Endodermal cell (in vitro differentiated cells): Measurements from ENCODE around the gene XCL2. TPM values are rescaled to one million over a fixed set of nuclear protein-coding genes. Genes with fewer than 3 reads are reported as not detected.

Experiments
- DNase-seq: peaks from one replicate; pipeline ENCODE4 v3.0.0-alpha.2; 2017
- H3K27ac ChIP-seq: 2 replicates; pipeline ENCODE4 v1.5.1; 2013; ENCODE audit warnings: mild to moderate bottlenecking, low read depth, low read length, moderate library complexity
- H3K27me3 ChIP-seq: 2 replicates; pipeline ENCODE4 v1.6.1; 2013; ENCODE audit warnings: mild to moderate bottlenecking, low read length, moderate library complexity; ENCODE audit not compliant: insufficient read depth, control insufficient read depth, poor library complexity, severe bottlenecking
- H3K36me3 ChIP-seq: 2 replicates; pipeline ENCODE4 v1.7.0; 2013; ENCODE audit warnings: mild to moderate bottlenecking, low read length, moderate library complexity; ENCODE audit not compliant: control insufficient read depth, insufficient read depth
- H3K4me1 ChIP-seq: one replicate; pipeline ENCODE4 v1.7.0; 2013; ENCODE audit warnings: low read length; ENCODE audit not compliant: control insufficient read depth, insufficient read depth
- H3K4me3 ChIP-seq: 2 replicates; pipeline ENCODE4 v1.5.1; 2013; ENCODE audit warnings: mild to moderate bottlenecking, low read length, moderate library complexity
- H3K9ac ChIP-seq: 2 replicates; pipeline ENCODE4 v1.6.1; 2013; ENCODE audit warnings: mild to moderate bottlenecking, low read length, moderate library complexity; ENCODE audit not compliant: poor library complexity, severe bottlenecking; ENCODE audit errors: extremely low read depth
- H3K9me3 ChIP-seq: 2 replicates; pipeline ENCODE4 v1.6.1; 2013; ENCODE audit warnings: mild to moderate bottlenecking, low read length, moderate library complexity; ENCODE audit not compliant: control insufficient read depth
- H3K27ac Mint-ChIP-seq: 2 replicates; pipeline ENCODE4 v1.8.0; 2020; ENCODE audit warnings: mixed read lengths
- H3K27me3 Mint-ChIP-seq: 2 replicates; pipeline ENCODE4 v1.8.0; 2021; ENCODE audit warnings: mild to moderate bottlenecking, mixed read lengths; ENCODE audit not compliant: insufficient read depth
- H3K36me3 Mint-ChIP-seq: 2 replicates; pipeline ENCODE4 v1.8.0; 2020; ENCODE audit warnings: low read depth, mixed read lengths
- H3K4me1 Mint-ChIP-seq: 2 replicates; pipeline ENCODE4 v1.8.0; 2020; ENCODE audit warnings: mixed read lengths
- H3K4me3 Mint-ChIP-seq: 2 replicates; pipeline ENCODE4 v1.8.0; 2020; ENCODE audit warnings: mild to moderate bottlenecking, moderate library complexity, mixed read lengths
- H3K9me3 Mint-ChIP-seq: 2 replicates; pipeline ENCODE4 v1.8.0; 2020; ENCODE audit warnings: mild to moderate bottlenecking, mixed read lengths
- CTCF ChIP-seq: fragments of 200-600 bp; sonication (generic); conservative IDR thresholded peaks from 2 replicates; pipeline ENCODE4 v1.5.0; 2021; ENCODE audit warnings: antibody characterized with exemption, mild to moderate bottlenecking
- WGBS, 2 experiments: methylation state at CpG; one replicate each; pipeline versions ENCODE4 v1.1.5 to v1.1.7; 2013; ENCODE audit warnings: missing lambda C conversion rate in 2 of 2, mixed read lengths in 1 of 2; ENCODE audit not compliant: insufficient coverage in 1 of 2, insufficient read length in 1 of 2; 5-methylcytosine and 5-hydroxymethylcytosine counted together
- total RNA-seq, 2 donors: library from RNA; stranded (reverse); fragmentation: NEBNext Ultra II Directional in 1 of 2; extraction: Animal tissue kit (Norgen Biotek cat#: 25700) in 1 of 2; gene quantifications; 2 replicates in 1 of 2; 3 replicates in 1 of 2; pipeline ENCODE4 v1.2.1, GENCODE V29; 2021

XCL2 gene
- total RNA-seq, 2 donors from 2014 or later: not detected

GRCh38 chr1:168554603-168555483, 11.0 kb upstream of the XCL2 start:
- H3K9ac ChIP-seq: no peak overlapping the region
- no peak overlapping the region for H3K4me3 Mint-ChIP-seq
- no peak overlapping the region for H3K27ac Mint-ChIP-seq
- no peaks in the 10 kb centered on the region for H3K27me3 Mint-ChIP-seq
- H3K36me3 ChIP-seq: no peaks in the 10 kb centered on the region
- H3K27me3 ChIP-seq: no peaks in the 10 kb centered on the region
- no peaks in the 10 kb centered on the region for H3K9me3 ChIP-seq
- no peak for TF ChIP-seq CTCF
- H3K9me3 Mint-ChIP-seq: no peaks in the 10 kb centered on the region
- no peak overlapping the region for H3K4me3 ChIP-seq
- H3K4me1 ChIP-seq: peaks cover 9% of the 10 kb centered on the region
- 92 to 100% methylated on average over 5 of the region's 5 CpGs for WGBS, 2 experiments
- H3K27ac ChIP-seq: no peak overlapping the region
- H3K4me1 Mint-ChIP-seq: peaks cover 17% of the 10 kb centered on the region
- no peak for DNase-seq
- no peaks in the 10 kb centered on the region for H3K36me3 Mint-ChIP-seq

DNA sequence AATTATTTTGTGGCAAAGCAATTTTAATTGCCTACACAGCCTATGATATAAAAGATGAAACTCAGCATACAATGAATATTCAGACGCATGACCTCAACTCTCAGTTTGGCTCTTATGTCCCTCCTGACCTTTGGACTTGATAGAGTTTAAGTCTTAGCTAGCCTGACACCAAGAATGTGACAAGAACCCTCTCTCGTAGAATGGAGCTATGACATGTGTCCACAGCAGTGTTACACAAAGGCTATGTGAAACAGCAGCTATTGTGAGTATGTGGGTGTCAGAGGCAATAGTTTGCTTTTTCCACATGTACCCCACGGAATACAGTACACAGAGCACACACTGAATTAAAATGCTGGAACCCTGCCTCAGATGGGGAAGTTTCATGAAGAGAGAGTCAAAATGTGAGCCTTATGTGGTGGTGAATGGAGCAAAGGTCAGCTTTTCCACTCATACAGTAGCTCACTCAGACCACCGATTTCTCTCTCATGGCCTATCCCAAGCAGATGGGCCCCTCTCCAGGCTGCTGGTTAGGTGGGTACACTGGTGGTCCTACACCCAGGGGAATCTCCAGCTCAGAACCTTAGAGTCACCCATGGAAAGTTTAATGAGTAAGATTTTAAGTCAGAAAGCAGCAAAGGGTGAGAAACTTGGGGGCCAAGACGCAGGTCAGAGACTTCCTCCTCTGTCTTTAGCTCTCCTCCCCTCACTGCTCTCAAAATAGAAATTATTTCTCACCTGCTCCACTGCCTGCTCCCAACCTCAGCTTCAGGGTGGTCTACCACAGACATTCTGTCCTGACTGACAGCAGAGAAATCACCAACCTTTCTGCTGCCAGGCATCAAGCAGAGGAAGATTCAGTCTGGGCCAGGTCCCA, 10.1 kb upstream of the XCL2 start:
- no peak overlapping the region for H3K27ac ChIP-seq
- no peak for TF ChIP-seq CTCF
- no peak overlapping the region for H3K27ac Mint-ChIP-seq
- H3K9ac ChIP-seq: no peak overlapping the region
- no peaks in the 10 kb centered on the region for H3K36me3 ChIP-seq
- H3K9me3 Mint-ChIP-seq: peaks cover 8% of the 10 kb centered on the region
- peaks cover 9% of the 10 kb centered on the region for H3K4me1 ChIP-seq
- H3K9me3 ChIP-seq: no peaks in the 10 kb centered on the region
- DNase-seq: no peak
- H3K4me1 Mint-ChIP-seq: peaks cover 17% of the 10 kb centered on the region
- H3K4me3 ChIP-seq: no peak overlapping the region
- no peak overlapping the region for H3K4me3 Mint-ChIP-seq
- no peaks in the 10 kb centered on the region for H3K27me3 ChIP-seq
- H3K36me3 Mint-ChIP-seq: no peaks in the 10 kb centered on the region
- 94 to 100% methylated on average over 2 to 5 of the region's 5 CpGs for WGBS, 2 experiments
- H3K27me3 Mint-ChIP-seq: no peaks in the 10 kb centered on the region

- Histone ChIP-seq H3K9ac (no peak overlapping the region), H3K4me1 (peaks cover 9% of the 10 kb centered on the region), H3K27ac (no peak overlapping the region), H3K9me3 (no peaks in the 10 kb centered on the region), H3K36me3 (no peaks in the 10 kb centered on the region), H3K4me3 (no peak overlapping the region), H3K27me3 (no peaks in the 10 kb centered on the region)
- Mint-ChIP-seq H3K36me3 (no peaks in the 10 kb centered on the region), H3K4me3 (no peak overlapping the region), H3K9me3 (peaks cover 17% of the 10 kb centered on the region), H3K27ac (no peak overlapping the region), H3K27me3 (no peaks in the 10 kb centered on the region), H3K4me1 (peaks cover 17% of the 10 kb centered on the region)
- no peak for TF ChIP-seq CTCF
- WGBS, 2 experiments: 88 to 92% methylated on average over 5 to 6 of the region's 6 CpGs
- DNase-seq: no peak
Measured at GRCh38 chr1:168552961-168553360, 9.2 kb upstream of the XCL2 start.
